Stomach (tissue), 4 donors: ENCODE results near the gene TEDC2.

Source experiments
- CTCF ChIP-seq, 7 experiments: fragments of 450-650 bp in 4 of 7; fragments of 200-600 bp in 3 of 7; sonication (generic) in 3 of 7; IDR thresholded peaks; one replicate each; pipeline ENCODE4 v1.5.1; 2016 to 2019; ENCODE audit warnings: antibody characterized with exemption in 7 of 7, control low read depth in 2 of 7, mild to moderate bottlenecking in 1 of 7
- POLR2A ChIP-seq, 4 donors: fragments of 450-650 bp; IDR thresholded peaks; one replicate each; pipeline ENCODE4 v1.6.1; 2016; ENCODE audit warnings: antibody characterized with exemption in 4 of 4, control low read depth in 2 of 4, mild to moderate bottlenecking in 1 of 4, moderate library complexity in 1 of 4
- POLR2AphosphoS5 ChIP-seq, 3 donors: sonication (generic); formaldehyde crosslinking; IDR thresholded peaks; one replicate each; pipeline ENCODE4 v1.6.1; 2016; ENCODE audit warnings: antibody characterized with exemption in 3 of 3

- no peak for TF ChIP-seq POLR2A (IDR thresholded peaks at IDR 0.05)
- no peak for TF ChIP-seq CTCF (IDR thresholded peaks at IDR 0.05)
- no peak for TF ChIP-seq POLR2AphosphoS5 (IDR thresholded peaks at IDR 0.05)
Measured at GRCh38 chr16:2487517-2487842, 27.6 kb downstream of the TEDC2 start.
